Tibial nerve (tissue), 4 donors: ENCODE results near the gene CCNY. TPM values are rescaled to one million over a fixed set of nuclear protein-coding genes. Genes with fewer than 3 reads are reported as not detected.

Experiments used
- DNase-seq, 2 donors: peaks; one replicate each; pipeline ENCODE4 v3.0.0-alpha.2; 2019; ENCODE audit warnings: low spot score in 2 of 2
- H3K27ac ChIP-seq, 4 donors: fragments of 200-600 bp; sonication (generic) in 3 of 4; one replicate each; pipeline ENCODE4 v1.5.1; 2017 to 2019; ENCODE audit warnings: mild to moderate bottlenecking in 1 of 4
- H3K27me3 ChIP-seq, 2 donors: fragments of 200-600 bp; sonication (generic) in 1 of 2; one replicate each; pipeline versions ENCODE4 v1.5.1 to v1.6.0; 2017 to 2019
- H3K36me3 ChIP-seq, 3 donors: fragments of 200-600 bp; sonication (generic); one replicate each; pipeline ENCODE4 v1.5.1; 2018 to 2019
- H3K4me1 ChIP-seq, 4 donors: fragments of 200-600 bp; sonication (generic) in 3 of 4; one replicate each; pipeline ENCODE4 v1.5.1; 2017 to 2019
- H3K4me3 ChIP-seq, 4 donors: fragments of 200-600 bp; sonication (generic) in 3 of 4; one replicate each; pipeline ENCODE4 v1.5.1; 2017 to 2019; ENCODE audit warnings: mild to moderate bottlenecking in 1 of 4, moderate library complexity in 1 of 4
- H3K9me3 ChIP-seq, 4 donors: fragments of 200-600 bp; sonication (generic) in 3 of 4; one replicate each; pipeline ENCODE4 v1.5.1; 2017 to 2019
- EP300 ChIP-seq, 2 donors: sonication (generic); formaldehyde crosslinking; IDR thresholded peaks; one replicate each; pipeline ENCODE4 v1.6.1; 2017; ENCODE audit warnings: antibody characterized with exemption in 2 of 2, mild to moderate bottlenecking in 1 of 2
- POLR2A ChIP-seq, 2 donors: fragments of 450-650 bp; IDR thresholded peaks; one replicate each; pipeline ENCODE4 v1.6.1; 2017; ENCODE audit warnings: antibody characterized with exemption in 2 of 2, mild to moderate bottlenecking in 2 of 2, moderate library complexity in 2 of 2
- WGBS, 2 donors: methylation state at CpG; one replicate each; pipeline ENCODE4 v1.1.5; 2018; 5-methylcytosine and 5-hydroxymethylcytosine counted together
- total RNA-seq, 4 donors: library from RNA; depleted of rRNA; stranded (reverse); fragments of >200 nt; gene quantifications; one replicate each; pipeline ENCODE4 v1.1.0, GENCODE V29; 2016
- TF ChIP-seq, protein P1 (sequence below), 5 experiments: fragments of 200-600 bp in 3 of 5; fragments of 450-650 bp in 2 of 5; sonication (generic) in 3 of 5; IDR thresholded peaks; one replicate each; pipeline ENCODE4 v1.5.1; 2016 to 2019; ENCODE audit warnings: antibody characterized with exemption in 5 of 5, mild to moderate bottlenecking in 3 of 5, moderate library complexity in 2 of 5

Gene CCNY
- total RNA-seq, 4 donors from 2014 or later: 24.3 to 27.6 (median 26.5) TPM

DNA sequence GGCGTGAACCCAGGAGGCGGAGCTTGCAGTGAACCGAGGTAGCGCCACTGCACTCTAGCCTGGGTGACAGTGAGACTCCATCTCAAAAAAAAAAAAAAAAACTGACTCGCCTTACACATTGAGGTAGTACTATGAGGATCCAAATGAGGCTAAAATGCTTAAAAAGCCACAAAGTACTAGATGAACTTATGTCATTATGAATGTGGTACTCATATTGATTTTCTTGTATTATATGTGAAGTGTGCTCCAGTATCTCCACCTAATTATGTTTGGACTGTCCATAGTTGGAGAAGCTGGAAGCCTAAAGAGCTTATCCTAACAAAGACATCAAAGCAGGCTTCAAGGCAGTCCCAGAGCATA lies 9.1 kb downstream of the CCNY start:
- Histone ChIP-seq H3K27me3 (no peaks in the 10 kb centered on the region), H3K4me3 (no peak overlapping the region), H3K9me3 (no peaks in the 10 kb centered on the region), H3K36me3 (no peaks in the 10 kb centered on the region), H3K4me1 (peaks cover 0 to 68% (median 19%) of the 10 kb centered on the region in 4 donors), H3K27ac (no peak overlapping the region)
- 94 to 99% methylated on average over 5 of the region's 5 CpGs for WGBS, 2 donors
- no peak for DNase-seq
- TF ChIP-seq, protein P1, sequence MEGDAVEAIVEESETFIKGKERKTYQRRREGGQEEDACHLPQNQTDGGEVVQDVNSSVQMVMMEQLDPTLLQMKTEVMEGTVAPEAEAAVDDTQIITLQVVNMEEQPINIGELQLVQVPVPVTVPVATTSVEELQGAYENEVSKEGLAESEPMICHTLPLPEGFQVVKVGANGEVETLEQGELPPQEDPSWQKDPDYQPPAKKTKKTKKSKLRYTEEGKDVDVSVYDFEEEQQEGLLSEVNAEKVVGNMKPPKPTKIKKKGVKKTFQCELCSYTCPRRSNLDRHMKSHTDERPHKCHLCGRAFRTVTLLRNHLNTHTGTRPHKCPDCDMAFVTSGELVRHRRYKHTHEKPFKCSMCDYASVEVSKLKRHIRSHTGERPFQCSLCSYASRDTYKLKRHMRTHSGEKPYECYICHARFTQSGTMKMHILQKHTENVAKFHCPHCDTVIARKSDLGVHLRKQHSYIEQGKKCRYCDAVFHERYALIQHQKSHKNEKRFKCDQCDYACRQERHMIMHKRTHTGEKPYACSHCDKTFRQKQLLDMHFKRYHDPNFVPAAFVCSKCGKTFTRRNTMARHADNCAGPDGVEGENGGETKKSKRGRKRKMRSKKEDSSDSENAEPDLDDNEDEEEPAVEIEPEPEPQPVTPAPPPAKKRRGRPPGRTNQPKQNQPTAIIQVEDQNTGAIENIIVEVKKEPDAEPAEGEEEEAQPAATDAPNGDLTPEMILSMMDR (IDR thresholded peaks at IDR 0.05): no peak
- TF ChIP-seq EP300 (IDR thresholded peaks at IDR 0.05): no peak
- no peak for TF ChIP-seq POLR2A (IDR thresholded peaks at IDR 0.05)

DNA sequence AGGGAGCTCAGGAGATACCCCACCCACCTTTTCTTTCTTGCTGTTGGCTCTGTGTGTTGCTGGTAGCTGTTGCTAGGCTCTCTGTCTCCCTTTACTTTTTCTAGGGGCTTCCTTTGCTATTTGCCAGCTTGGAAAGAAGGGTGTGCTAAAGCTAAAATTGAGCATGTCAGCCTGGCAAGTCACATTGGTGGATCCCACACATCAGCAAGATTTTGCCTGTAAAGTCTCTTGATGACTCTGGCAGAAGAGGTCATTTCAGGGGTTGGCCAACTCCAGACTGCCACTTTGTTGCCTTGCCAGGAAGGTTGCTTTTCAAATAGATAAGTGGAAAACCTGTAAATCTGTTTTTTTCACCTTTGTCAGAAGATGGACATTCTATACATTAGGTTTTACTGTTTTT lies 9.9 kb downstream of the CCNY start:
- Histone ChIP-seq H3K27ac (no peak overlapping the region), H3K27me3 (no peaks in the 10 kb centered on the region), H3K9me3 (no peaks in the 10 kb centered on the region), H3K4me3 (no peak overlapping the region), H3K4me1 (peaks cover 0 to 68% (median 21%) of the 10 kb centered on the region in 4 donors), H3K36me3 (no peaks in the 10 kb centered on the region)
- TF ChIP-seq, protein P1 (IDR thresholded peaks at IDR 0.05): no peak
- no peak for TF ChIP-seq EP300 (IDR thresholded peaks at IDR 0.05)
- TF ChIP-seq POLR2A (IDR thresholded peaks at IDR 0.05): no peak
- no peak for DNase-seq

DNA sequence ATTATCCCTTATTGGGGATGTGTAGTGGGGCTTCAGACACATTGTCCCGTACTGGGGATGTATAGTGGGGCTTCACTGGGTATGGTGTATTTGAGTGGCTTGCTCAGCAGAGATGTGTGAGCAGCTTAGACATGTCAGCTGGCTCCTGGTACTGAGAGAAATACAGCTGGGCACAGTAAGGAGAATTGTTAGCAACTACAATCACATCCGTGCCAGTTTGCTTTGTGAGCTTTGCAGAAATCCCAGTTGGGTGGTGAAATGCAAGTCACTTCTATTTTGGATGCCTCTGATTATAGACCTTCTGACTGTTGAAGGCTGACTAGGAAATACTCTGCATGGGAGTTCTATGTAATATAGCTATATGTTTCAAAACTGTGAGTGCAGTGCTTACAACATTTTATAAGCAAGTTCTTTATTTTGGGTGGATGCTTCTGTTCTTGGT lies 10.8 kb downstream of the CCNY start:
- Histone ChIP-seq H3K27ac (no peak overlapping the region), H3K4me3 (no peak overlapping the region), H3K4me1 (peaks cover 0 to 68% (median 22%) of the 10 kb centered on the region in 4 donors), H3K27me3 (no peaks in the 10 kb centered on the region), H3K36me3 (no peaks in the 10 kb centered on the region), H3K9me3 (no peaks in the 10 kb centered on the region)
- no peak for TF ChIP-seq POLR2A (IDR thresholded peaks at IDR 0.05)
- no peak for DNase-seq
- 18 to 32% methylated on average over 2 of the region's 2 CpGs for WGBS, 2 donors

DNA sequence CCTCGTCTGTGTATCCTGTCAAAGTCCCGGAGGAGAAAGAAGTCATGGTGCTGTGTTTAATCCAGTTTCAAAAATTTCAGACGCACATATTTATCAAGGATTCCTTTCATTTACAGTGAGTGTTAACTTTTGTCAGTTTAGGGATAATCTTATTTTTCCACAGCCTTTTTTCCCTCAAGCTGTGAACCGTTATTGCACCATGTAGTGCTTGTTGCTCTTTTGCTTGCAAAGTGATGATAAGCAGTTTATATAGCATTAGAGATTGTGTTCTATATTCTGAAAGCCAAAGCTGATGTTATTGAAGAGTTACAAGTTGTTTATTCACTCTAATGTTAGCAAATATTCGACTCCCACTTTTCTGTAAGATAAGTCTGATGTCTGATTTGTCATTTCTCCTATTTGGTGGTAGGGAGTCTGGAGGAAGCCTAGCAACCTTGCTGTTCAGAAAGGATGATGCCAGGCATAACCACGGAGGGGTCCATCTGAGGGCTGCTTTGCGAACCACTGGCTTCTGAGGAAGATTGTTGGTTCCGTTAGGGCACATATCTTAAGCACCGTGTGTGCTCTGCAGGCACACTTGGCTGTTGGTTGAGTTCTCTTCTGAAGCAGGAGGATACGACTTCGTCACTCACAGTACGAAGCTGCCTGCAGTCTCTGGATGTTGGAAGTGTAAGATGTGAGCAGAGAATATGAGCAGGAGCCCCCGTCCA lies 11.7 kb downstream of the CCNY start:
- no peak overlapping the region for H3K4me3 ChIP-seq
- peaks cover 0 to 74% (median 24%) of the 10 kb centered on the region in 4 donors for H3K4me1 ChIP-seq
- TF ChIP-seq POLR2A (IDR thresholded peaks at IDR 0.05): no peak
- no peak for TF ChIP-seq EP300 (IDR thresholded peaks at IDR 0.05)
- TF ChIP-seq, protein P1 (IDR thresholded peaks at IDR 0.05): no peak
- H3K36me3 ChIP-seq: no peaks in the 10 kb centered on the region
- H3K27ac ChIP-seq: no peak overlapping the region
- no peaks in the 10 kb centered on the region for H3K9me3 ChIP-seq
- WGBS, 2 donors: 75 to 78% methylated on average over 12 to 13 of the region's 13 CpGs
- no peaks in the 10 kb centered on the region for H3K27me3 ChIP-seq
- DNase-seq: no peak

DNA sequence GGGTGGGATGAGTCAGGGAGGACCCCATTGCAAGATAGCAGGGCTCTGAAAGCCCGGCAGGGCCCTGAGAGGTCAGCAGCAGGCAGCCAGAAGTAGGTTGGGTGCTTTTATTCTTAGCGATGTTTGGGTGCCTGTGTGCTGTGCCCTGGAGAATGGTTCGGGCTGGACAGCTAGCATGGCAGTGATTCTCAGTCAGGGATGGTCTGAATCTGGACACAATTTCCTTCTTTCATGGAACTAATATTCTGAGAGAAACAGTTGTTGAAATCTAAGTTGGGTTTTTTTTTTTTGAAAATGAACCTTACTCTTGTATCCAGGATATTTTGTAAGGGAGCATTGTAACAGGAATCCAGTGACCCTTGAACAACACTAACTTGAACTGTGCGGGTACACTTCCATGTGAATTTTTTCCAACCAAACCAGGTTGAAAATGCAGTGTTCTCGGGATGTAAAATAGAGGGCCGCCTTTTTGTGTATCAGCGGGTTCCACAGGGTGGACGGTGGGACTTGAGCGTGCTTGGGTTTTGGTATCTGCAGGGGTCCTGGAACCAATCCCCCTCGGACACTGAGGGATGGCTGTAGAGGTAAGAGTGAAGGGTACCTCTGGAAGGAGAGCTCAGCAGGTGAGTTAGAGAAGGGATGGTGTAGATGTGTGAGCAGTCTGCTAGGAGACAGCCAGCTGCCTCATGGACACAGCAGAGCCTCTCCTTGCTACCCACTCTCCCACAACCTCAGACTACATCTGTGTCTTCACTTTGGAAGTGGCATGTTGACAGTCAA lies 12.5 kb downstream of the CCNY start:
- no peaks in the 10 kb centered on the region for H3K27me3 ChIP-seq
- H3K4me1 ChIP-seq: peaks cover 0 to 81% (median 27%) of the 10 kb centered on the region in 4 donors
- DNase-seq: no peak
- no peaks in the 10 kb centered on the region for H3K36me3 ChIP-seq
- H3K4me3 ChIP-seq: no peak overlapping the region
- H3K27ac ChIP-seq: no peak overlapping the region
- TF ChIP-seq EP300 (IDR thresholded peaks at IDR 0.05) (no peak), POLR2A (IDR thresholded peaks at IDR 0.05) (no peak)
- TF ChIP-seq, protein P1 (IDR thresholded peaks at IDR 0.05): no peak
- no peaks in the 10 kb centered on the region for H3K9me3 ChIP-seq
- 84 to 88% methylated on average over 9 to 10 of the region's 10 CpGs for WGBS, 2 donors
